Measurements from ENCODE around the gene PIK3R2.

PIK3R2 gene

GRCh38 chr19:18174983-18175382, 22.0 kb downstream of the PIK3R2 start:
- DNase-seq: no peak

- DNase-seq: no peak
Observed at GRCh38 chr19:18176367-18177310, 23.7 kb downstream of the PIK3R2 start.

- no peak for DNase-seq
Observed at GRCh38 chr19:18179957-18180356, 27.0 kb downstream of the PIK3R2 start.

- no peak for DNase-seq
Observed at GRCh38 chr19:18183529-18183928, 30.6 kb downstream of the PIK3R2 start.

- no peak for DNase-seq
Observed at GRCh38 chr19:18185538-18185937, 32.6 kb downstream of the PIK3R2 start.

- no peak for DNase-seq
Observed at GRCh38 chr19:18190278-18190677, 37.3 kb downstream of the PIK3R2 start.

- DNase-seq: no peak
Observed at GRCh38 chr19:18191640-18192062, 38.7 kb downstream of the PIK3R2 start.

- DNase-seq: peak; percentile 96
Observed at GRCh38 chr19:18192673-18193387, 39.9 kb downstream of the PIK3R2 start, which contains the start of gene MPV17L2. TSS of gene MPV17L2 (plus strand) at chr19:18193218. CDS start at chr19:18193282, 64 bp downstream.

GRCh38 chr19:18193388-18194180, 40.6 kb downstream of the PIK3R2 start:
- DNase-seq: no peak

- DNase-seq: no peak
Observed at GRCh38 chr19:18194181-18194530, 41.2 kb downstream of the PIK3R2 start.

- DNase-seq: no peak
Observed at GRCh38 chr19:18194554-18195238, 41.7 kb downstream of the PIK3R2 start.

- DNase-seq: no peak
Observed at GRCh38 chr19:18196511-18196845, 43.5 kb downstream of the PIK3R2 start.

- DNase-seq: no peak
Observed at GRCh38 chr19:18197306-18197705, 44.3 kb downstream of the PIK3R2 start.

GRCh38 chr19:18197941-18198340, 45.0 kb downstream of the PIK3R2 start:
- DNase-seq: no peak

- DNase-seq: no peak
Observed at GRCh38 chr19:18198374-18198773, 45.4 kb downstream of the PIK3R2 start.

- no peak for DNase-seq
Observed at GRCh38 chr19:18202397-18202777, 49.4 kb downstream of the PIK3R2 start.

GRCh38 chr19:18202778-18203407, 49.9 kb downstream of the PIK3R2 start:
- DNase-seq: peak; percentile 34

GRCh38 chr19:18203408-18203862, 50.5 kb downstream of the PIK3R2 start:
- peak; percentile 45 for DNase-seq

- peak; percentile 99 for DNase-seq
Observed at GRCh38 chr19:18203863-18204393, 51.0 kb downstream of the PIK3R2 start, which contains the start of gene RAB3A. TSS of gene RAB3A (minus strand) at chr19:18204042. CDS start at chr19:18202740, 1,302 bp downstream.

- DNase-seq: peak; percentile 41
Observed at GRCh38 chr19:18204394-18205199, 51.6 kb downstream of the PIK3R2 start.

All from activated CD8-positive, alpha-beta memory T cell treated with anti-CD3 and anti-CD28 coated beads, Interleukin-2, amount 50 U/mL, for 4 hours (primary cell).